H1 (cell line): Measurements from ENCODE around the gene STARD4. TPM values are rescaled to one million over a fixed set of nuclear protein-coding genes. Genes with fewer than 3 reads are reported as not detected.

ENCODE experiments used
- CBX8 ChIP-seq: fragments of 300-800, 300-1000 bp; sonication (generic); IDR thresholded peaks from 2 replicates; pipeline ENCODE4 v1.7.1; 2016; ENCODE audit warnings: low read depth, low read length, borderline replicate concordance
- GTF2F1 ChIP-seq: IDR thresholded peaks from 2 replicates; pipeline ENCODE4 v1.6.1; 2012; ENCODE audit warnings: low read depth, low read length, improper control_type of control experiment, borderline replicate concordance
- TAF7 ChIP-seq: optimal IDR thresholded peaks from 2 replicates; pipeline ENCODE3; 2011; ENCODE audit warnings: low read depth, mild to moderate bottlenecking, inconsistent platforms, low read length, moderate library complexity, borderline replicate concordance
- polyA plus RNA-seq, 7 experiments: library from polyadenylated mRNA; depleted of rRNA in 3 of 7; stranded (reverse) in 5 of 7; unstranded in 2 of 7; fragments of >200 nt in 5 of 7; fragments of 200-250 nt in 2 of 7; gene quantifications; 1 replicate in 5 of 7; 2 replicates in 1 of 7; 4 replicates in 1 of 7; pipeline versions ENCODE4 v1.2.1 to v1.2.3, GENCODE V29; 2011 to 2013; ENCODE audit warnings: missing spikeins in 2 of 7, mixed read lengths in 2 of 7
- total RNA-seq: library from RNA; stranded (reverse); fragmentation: NEBNext Ultra II Directional; extraction: Animal tissue kit (Norgen Biotek cat#: 25700); gene quantifications from 2 replicates; pipeline ENCODE4 v1.2.1, GENCODE V29; 2021

The STARD4 gene
- total and polyA plus RNA-seq, 2 of the 8 experiments (the other 6 are each of a cell fraction or from before 2014, with no cell fraction given): 10.8 to 47.9 TPM

DNA sequence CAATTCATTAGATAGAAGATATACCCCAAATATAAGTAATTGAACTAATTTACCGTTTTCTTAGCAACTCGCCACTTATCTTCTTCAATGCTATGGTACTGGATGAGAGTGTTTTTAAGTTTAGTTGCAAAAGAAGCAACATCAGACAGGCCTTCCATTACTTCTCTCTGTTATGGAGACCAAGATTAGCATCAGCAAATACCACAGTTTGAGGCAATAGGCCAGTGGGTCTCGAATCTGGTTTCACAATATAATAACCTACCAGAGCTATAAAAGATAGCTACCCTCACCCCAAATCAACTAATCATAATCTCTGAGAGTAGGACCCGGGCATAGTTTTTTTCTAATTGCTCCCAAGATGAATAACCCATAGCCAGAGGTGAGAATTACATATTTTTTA lies 5.1 kb downstream of the STARD4 start (continued):
- TF ChIP-seq CBX8 (no peak), GTF2F1 (no peak), TAF7 (no peak)
- TF ChIP-seq, all 59 proteins: peak for 0
